NCI-H2107 treated with DMSO at 0.1 percent for 48 hours (cell line): ENCODE data around the gene RAB4B.
A peak's percentile ranks its signal among the peaks of the same experiment; 100 is the strongest.
"Not testable (repeated sequence)": the region's sequence is repeated elsewhere in the genome, so short reads cannot be mapped to it uniquely, and the experiment has no call there.

Experiments
- DNase-seq: peaks from one replicate; lab custom pipeline; 2025; ENCODE audit not compliant: unreplicated experiment; lab: John Stamatoyannopoulos, UW

Gene RAB4B

DNA sequence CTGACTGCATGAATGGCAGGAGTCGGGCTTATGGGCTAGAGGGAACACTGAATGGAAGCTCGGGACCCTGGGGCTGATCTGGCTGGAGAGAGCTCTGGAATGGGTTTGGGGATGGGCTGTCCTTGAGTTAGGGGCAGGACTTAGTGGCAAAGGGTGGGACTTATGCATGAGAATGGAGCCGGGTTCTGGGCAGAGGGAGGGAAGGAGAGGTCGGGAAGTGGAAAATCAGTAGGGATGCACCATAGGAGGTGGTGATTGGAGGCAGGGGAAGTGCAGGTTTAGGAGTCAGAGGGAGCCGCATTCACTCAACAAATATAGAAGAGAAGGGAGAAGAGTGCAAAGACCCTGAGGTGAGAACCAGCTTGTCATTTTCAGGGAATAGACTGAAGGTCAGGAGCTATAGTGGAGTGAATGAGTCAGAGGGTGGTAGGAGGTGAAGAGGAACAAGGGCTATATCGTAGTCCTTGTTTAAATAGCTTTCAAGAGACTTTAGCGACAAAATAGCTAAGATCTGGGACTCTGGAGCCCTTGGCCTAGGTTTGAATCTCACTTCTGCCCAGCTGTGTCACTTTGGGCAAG lies 748 bp downstream of the RAB4B start:
- DNase-seq = no peak

DNA sequence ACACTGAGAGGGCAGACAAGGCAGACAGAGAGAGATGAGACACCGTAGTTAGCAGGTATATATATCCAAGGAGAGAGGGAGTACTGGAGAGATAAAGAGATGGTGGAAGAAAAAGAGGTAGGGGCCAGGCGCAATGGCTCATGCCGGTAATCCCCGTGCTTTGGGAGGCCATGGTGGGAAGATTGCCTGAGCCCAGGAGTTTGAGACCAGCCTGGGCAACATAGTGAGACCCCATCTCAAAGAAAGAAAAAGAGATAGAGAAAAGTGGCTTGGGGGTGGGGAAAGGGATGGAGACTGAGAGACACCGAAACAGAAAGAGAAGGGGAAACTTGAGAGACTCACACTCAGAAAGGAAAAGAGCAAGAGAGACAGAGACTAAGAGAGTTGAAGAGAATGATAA lies 2.5 kb downstream of the RAB4B start:
- DNase-seq = no peak

DNA sequence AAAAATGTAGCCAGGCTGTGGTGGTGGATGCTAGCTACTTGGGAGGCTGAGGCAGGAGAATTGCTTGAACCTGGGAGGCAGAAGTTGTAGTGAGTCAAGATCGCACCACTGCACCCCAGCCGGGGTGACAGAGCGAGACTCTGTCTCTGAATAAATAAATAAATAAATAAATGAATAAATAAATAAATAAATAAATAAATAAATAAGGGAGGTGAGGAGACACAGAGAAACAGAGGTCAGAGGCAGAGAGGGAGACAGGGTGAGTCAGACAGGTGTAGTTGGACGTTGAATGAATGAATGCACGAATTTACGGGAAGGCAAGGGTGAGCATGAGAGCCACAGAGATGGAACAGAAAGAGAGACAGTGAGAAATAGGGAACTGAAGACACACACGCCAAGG lies 3.1 kb downstream of the RAB4B start:
- no peak for DNase-seq

DNA sequence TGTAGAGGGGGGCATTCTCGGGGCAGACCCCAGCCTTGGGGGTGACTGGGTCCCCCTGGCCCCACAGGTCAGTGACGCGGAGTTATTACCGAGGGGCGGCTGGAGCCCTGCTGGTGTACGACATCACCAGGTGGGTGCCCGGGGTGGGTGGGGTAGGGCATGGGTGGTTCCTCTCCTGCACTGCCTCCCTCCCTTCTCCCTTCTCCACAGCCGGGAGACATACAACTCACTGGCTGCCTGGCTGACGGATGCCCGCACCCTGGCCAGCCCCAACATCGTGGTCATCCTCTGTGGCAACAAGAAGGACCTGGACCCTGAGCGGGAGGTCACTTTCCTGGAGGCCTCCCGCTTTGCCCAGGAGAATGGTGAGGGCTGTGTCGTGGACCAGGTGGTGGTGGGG lies 5.7 kb downstream of the RAB4B start:
- no peak for DNase-seq

DNA sequence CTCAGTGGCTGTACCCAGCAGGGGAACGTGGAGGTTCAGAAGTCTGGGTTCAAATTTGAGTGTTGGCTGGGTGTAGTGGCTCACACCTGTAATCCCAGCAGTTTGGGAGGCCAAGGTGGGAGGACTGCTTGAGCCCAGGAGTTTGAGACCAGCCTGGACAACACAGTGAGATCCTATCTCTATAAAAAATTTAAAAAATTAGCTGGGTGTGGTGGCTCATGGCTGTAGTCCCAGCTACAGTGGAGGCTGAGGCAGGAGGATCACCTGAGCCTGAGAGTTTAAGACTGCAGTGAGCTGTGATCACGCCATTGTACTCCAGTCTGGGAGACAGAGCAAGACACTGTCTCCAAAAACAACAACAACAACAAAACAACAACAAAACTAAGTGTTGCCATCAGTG lies 6.1 kb downstream of the RAB4B start:
- DNase-seq = not testable (repeated sequence)

- DNase-seq = no peak
Observed at GRCh38 chr19:40785526-40785925, 7.5 kb downstream of the RAB4B start.

DNA sequence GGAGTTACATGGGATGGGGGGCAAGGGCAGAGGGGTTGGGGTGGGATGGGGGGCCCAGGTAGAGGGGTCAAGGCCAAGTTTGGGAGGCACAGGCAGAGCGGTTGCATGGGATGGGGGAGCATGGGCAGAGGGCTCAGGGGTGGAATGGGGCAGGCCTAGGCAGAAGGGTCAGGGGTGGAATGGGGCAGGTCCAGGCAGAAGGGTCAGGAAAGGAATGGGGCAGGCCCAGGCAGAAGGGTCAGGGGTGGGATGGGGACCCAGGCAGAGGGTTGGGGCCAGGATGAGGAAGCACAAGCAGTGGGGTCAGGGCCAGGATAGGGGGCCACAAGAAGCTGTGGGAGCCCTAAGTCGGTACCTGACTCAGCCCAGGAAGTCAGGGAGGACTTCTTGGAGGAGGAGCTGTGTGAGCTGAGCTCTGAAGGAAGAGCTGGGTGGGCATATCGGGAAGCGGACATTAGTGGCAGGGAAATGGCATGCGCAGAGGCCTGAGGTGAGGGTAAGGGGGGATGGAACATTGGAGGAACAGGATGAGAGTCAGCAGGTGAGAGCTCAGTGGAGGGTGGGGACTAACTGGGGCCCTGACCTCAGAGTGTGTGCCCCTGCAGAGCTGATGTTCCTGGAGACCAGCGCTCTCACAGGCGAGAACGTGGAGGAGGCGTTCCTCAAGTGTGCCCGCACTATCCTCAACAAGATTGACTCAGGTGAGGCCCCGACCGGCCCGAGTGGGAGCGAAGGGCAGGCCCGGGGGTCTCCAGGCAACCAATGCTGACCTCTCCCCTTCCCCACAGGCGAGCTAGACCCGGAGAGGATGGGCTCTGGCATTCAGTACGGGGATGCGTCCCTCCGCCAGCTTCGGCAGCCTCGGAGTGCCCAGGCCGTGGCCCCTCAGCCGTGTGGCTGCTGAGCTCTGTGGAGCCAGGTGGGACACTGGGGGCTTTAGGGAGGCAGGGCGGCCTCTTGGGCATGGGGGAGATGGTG lies 8.3 kb downstream of the RAB4B start:
- no peak for DNase-seq

DNA sequence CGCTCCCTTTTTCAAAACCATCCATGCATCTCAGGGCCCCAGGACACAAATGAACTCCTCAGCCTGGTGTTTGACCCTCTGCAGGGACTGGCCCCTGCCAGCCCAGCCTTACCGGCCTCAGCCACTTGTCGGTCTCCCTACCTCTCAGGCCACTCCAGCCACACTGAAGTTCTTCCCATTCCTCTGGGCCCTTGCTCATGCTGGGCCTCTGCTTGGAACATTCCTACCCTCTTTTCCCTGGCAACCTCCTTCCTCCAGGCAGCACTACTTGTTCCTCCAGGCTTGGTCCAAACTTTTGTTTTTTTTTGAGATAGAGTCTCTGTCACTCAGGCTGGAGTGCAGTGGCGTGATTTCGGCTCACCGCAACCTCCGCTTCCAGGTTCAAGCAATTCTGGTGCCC lies 13.3 kb downstream of the RAB4B start:
- no peak for DNase-seq

DNA sequence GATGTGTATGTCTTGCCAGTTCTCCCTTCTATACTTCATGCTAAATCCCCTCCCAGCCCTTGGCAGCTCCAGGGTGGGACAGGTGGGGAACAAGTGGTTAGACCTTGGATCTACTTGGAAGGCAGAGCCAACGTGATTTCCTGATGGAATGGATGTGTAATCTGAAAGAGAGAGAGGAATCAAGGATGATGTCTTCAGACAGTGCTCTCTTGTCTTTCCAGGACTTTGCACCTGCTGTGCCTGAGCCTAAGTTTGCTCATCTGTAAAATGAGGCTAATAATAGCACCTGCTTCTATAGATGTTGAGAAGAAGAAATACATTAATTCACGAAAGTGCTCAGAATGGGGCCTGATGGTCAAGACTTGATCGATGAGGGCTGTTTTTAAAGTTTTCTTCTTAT lies 13.9 kb downstream of the RAB4B start:
- DNase-seq = no peak

- DNase-seq = no peak
Observed at GRCh38 chr19:40797166-40797962, 19.3 kb downstream of the RAB4B start.

- no peak for DNase-seq
Observed at GRCh38 chr19:40797963-40798682, 20.1 kb downstream of the RAB4B start.

DNA sequence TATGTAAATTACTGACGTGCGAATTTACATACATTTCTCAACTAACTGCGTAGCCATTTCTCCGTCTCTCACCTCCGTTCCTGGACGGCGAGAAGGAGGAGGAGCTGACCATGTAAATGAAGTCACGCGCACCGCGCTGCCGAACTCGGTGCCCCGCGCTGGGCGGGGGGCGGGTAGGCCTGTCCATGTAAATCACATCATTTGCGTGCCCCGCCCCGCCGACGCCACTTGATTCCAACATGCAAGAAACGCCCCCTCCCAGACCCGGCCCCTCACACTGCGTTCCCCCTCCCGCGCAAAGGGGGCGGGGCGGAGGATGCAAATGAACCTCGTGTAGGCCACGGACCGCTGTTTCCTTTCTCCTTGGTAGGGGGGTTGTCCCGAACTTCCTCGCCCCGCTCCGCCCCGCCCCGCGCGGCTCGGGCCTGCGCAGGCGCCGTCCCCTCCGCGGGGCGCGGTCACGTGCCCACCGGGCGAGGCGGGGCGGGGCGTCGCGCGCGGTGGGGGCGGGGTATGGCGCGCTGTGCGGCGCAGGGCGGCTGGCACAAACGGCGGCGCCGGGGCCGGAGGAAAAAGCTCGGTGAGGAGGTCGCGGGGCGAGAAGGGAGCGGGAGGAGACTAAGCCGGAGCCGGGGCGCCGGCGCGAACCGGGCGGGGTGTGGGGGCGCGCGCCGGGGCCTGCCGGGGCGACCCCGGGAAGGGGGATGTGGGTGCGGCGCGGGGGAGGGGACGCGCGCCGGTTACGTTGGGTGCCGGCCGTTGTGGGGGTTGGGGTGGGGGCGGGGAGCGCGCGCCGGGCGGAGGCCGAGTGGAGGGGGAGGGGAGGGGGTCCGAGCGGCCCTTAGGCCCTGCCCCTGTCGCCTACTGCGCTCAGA lies 20.9 kb downstream of the RAB4B start, which contains the start of gene EGLN2:
Gene EGLN2, plus strand, starts transcription at position 509 of the 875 bp plus-strand sequence. CDS start 1,382 bp downstream, outside the sequence.
- peak; percentile 92 for DNase-seq

DNA sequence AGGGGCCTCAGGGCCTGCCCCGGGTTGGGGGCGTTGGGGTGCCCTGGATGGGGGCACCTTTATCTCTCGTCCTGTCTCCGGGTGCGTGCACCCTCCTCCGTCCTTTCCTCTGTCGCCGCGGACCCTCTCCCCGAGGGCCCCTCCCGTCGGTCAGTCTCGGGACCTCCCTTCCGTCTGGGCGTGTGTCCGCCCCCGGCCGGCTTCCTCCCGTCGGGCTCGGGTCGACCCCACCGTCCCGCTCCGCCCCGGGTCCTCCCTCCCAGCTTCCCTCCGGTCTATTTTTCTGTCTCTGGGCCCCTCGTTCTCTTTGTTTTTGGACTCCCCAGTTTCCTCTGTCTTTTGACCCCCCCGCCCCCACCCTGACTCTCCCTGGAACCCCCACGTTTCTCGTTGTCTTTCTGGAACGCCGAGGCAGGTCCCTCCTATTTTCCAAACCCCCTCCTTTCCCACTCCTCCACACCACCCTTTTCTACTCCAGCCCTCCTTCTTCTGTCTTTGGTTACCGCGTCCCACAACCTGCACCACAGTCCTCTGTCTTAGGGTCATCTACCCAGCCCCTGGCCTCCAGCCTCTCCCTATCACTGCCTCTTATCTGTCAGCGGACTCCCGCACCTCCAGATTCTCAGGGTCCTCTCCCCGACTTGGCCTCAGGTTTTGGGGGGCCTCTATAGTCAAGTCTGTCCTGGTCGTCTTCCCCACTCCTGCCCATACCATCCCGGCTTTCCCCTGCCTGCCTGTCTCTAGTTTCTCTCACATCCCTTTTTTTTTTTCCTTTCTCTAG lies 21.7 kb downstream of the RAB4B start:
- DNase-seq = no peak

DNA sequence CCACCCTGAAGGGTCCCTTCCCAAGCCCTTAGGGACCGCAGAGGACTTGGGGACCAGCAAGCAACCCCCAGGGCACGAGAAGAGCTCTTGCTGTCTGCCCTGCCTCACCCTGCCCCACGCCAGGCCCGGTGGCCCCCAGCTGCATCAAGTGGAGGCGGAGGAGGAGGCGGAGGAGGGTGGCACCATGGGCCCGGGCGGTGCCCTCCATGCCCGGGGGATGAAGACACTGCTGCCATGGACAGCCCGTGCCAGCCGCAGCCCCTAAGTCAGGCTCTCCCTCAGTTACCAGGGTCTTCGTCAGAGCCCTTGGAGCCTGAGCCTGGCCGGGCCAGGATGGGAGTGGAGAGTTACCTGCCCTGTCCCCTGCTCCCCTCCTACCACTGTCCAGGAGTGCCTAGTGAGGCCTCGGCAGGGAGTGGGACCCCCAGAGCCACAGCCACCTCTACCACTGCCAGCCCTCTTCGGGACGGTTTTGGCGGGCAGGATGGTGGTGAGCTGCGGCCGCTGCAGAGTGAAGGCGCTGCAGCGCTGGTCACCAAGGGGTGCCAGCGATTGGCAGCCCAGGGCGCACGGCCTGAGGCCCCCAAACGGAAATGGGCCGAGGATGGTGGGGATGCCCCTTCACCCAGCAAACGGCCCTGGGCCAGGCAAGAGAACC lies 22.4 kb downstream of the RAB4B start:
- DNase-seq = no peak

DNA sequence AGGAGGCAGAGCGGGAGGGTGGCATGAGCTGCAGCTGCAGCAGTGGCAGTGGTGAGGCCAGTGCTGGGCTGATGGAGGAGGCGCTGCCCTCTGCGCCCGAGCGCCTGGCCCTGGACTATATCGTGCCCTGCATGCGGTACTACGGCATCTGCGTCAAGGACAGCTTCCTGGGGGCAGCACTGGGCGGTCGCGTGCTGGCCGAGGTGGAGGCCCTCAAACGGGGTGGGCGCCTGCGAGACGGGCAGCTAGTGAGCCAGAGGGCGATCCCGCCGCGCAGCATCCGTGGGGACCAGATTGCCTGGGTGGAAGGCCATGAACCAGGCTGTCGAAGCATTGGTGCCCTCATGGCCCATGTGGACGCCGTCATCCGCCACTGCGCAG lies 22.9 kb downstream of the RAB4B start:
- DNase-seq = no peak

DNA sequence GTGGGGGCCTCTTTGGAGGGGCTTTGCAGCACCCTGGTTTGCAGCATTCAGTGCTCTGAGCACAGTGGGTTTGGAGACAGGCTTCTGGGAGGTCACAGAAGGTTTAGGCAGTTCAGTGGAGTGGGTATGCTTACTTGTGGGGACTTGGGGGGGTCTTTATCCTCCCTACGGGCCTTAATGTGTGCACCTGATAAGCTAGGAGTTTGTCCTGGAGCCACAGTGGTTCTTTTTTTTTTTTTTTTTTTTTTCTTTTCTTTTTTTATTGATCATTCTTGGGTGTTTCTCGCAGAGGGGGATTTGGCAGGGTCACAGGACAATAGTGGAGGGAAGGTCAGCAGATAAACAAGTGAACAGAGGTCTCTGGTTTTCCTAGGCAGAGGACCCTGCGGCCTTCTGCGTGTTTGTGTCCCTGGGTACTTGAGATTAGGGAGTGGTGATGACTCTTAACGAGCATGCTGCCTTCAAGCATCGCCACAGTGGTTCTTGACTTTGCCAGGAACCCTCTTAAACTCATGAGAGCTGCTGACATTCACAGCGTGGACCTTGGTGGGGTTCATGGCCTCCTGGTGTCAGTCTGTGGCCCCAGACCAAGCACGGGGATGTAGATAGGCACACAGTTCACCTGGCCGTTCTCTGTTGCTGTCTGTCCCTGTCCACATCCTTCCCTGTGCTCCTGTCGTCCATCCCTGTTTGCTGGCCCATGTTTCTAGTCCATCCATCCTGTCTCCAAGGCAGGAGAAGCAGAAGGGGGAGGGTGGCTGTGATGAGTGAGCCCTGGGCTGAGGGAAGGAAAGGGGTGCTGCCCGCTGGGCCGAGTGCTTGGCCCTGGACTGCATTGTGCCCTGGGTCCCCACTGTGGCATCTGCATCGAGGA lies 23.6 kb downstream of the RAB4B start:
- no peak for DNase-seq

DNA sequence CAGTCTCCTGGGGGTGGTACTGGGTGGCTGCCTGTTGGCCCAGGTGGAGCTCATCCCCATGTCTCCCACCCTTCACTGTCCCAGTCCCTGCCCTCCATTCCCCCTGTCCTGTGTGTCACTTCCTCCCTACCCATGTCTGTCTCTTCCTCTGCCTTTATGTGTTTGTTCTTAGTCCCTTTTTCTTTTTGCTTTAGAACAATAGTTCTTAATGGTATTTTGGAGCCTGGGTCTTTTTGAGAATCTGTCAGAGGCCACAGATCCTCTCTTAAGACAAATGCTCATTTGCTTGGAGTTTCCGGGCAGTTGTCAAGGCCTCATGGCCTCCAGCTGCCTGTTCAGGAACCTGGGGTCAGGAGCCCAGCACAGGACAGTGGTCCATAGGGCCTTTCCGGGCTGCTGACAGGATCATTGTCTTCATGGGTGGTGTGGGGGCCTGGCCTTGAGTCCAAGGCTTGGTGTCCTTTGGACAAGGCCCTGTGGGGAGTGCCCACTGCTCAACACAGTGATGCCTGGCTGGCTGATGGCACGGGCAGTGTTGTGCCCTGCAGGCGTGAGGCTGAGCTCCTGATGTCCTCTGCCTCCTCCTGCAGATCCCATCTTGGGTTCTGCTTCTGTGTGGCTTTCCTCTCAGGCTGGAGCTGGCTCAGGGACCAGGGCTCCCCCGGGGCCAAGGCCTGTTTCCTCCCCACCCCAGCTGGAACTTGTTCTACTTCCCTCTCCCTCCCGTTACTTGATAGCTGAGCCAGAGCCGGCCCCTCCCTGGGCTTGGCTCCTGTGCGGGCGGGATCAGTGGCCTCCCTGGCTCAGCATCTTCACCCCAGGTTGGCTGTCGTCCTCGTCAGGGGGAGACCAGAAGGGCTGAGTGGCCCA lies 24.5 kb downstream of the RAB4B start:
- no peak for DNase-seq
